SK-N-SH treated with all-trans-retinoic acid at 6 μM for 48 hours (cell line): ENCODE measurements around the gene MADD.

Experiments
- OSR1 ChIP-seq: fragments of 250-450 bp; sonication (Bioruptor Pico); IDR thresholded peaks from 2 replicates; pipeline ENCODE4 v1.8.0; 2022; ENCODE audit warnings: moderate library complexity, mild to moderate bottlenecking, inconsistent platforms
- RARB ChIP-seq: fragments of 250-450 bp; sonication (Bioruptor Pico); IDR thresholded peaks from 2 replicates; pipeline ENCODE4 v1.8.0; 2021; ENCODE audit warnings: mild to moderate bottlenecking, moderate library complexity

DNA sequence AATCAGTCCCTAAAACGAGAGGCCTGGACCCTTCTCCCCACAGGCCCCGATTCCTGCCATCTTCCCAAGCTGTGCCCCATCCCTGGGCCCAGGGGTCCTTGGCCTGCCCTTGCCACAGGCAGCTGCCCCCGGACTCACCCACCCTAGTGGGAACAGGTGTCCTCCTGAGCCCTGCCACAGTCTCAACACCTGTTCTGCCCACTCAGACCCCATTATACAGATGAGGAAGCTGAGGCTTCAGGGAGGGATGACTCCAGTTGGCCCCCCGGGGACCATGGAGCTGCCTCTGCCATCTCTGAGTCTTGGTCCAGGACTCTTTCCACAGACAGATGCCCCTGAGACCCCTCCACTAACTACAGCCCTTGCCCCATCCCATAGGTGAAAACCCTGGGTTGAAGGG is 66.7 kb downstream of the MADD start:
- no peak for TF ChIP-seq OSR1 (CRISPR knock-in tag)
- TF ChIP-seq RARB (CRISPR knock-in tag): no peak
